H54 (cell line): ENCODE results near the gene RCVRN.

ENCODE experiments used
- DNase-seq: peaks from one replicate; pipeline ENCODE4 v3.0.0; 2011; ENCODE audit warnings: low spot score, mixed read lengths; ENCODE audit not compliant: insufficient read length
- FAIRE-seq: peaks from 3 replicates; lab custom pipeline; 2011; peaks lifted over from hg19 to GRCh38; lab: Jason Lieb, UNC
- POLR2A ChIP-seq: IDR thresholded peaks from 2 replicates; pipeline ENCODE4 v1.6.1; 2011; ENCODE audit warnings: low read depth, mild to moderate bottlenecking, low read length

RCVRN gene

DNA sequence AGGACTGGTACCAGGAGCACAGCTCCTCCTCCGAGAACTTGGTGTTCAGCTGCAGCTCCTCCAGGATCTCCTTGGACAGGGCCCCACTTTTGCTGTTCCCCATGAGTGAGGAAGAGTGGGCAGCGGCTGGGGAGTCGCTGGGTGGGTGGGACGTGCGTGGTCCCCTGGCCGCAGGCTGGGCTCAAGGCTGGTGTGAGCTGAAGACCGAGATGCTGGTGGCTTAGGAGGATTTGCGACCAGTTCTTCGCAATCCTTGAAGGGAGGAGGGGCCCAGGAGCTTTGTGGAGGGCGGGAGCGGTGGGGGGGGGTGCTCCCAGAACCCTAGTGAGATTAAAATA is at the start of gene RCVRN:
Gene RCVRN, minus strand, starts transcription at position 194 of the 338 bp plus-strand sequence. Its CDS starts 91 bp downstream, at position 103.
- TF ChIP-seq POLR2A = no peak
- no peak for FAIRE-seq
- DNase-seq = no peak

DNA sequence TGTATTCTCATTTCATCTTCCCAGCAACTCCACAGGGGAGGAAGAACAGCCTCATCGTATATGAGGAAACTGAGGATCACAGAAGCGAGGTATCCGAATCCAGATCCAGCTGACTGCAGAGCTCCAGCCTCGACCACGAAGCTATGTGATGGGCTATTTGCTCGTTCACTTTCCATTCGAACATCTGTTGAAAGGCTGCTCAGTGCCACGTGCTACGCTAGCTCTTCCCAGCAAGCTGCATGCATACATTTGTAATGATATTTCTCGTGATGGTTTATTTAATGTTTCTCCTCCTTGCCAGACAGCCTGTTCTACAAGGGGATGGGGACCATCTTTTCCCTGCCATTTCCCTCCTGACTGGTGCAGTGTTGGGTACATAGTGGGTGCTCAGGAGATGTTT is 48.4 kb upstream of the RCVRN start:
- no peak for TF ChIP-seq POLR2A
- no peak for FAIRE-seq
- no peak for DNase-seq

DNA sequence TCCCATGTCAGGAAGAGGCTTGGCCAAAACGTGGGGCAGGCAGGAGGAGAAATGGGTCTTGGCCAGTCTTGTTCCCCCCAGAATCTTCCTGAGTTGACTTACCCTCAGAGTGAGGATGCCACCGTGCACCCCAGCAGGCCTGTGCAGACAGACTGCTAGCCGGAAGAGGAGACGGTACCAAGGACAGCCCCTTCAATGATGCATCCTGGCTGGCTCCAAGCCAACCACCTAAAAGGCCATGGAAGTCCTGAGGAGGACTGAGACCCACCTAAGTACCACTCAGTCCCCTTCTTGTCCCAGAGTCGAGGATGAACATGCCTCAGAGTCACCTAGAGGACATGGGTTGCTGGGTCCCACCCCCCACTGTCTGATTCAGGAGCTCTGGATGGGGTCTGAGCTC is 46.7 kb upstream of the RCVRN start:
- DNase-seq (no peak), FAIRE-seq (no peak)
- TF ChIP-seq POLR2A = no peak

GRCh38 chr17:9948928-9949327 is 43.9 kb upstream of the RCVRN start:
- TF ChIP-seq POLR2A = no peak
- FAIRE-seq (no peak), DNase-seq (no peak)

DNA sequence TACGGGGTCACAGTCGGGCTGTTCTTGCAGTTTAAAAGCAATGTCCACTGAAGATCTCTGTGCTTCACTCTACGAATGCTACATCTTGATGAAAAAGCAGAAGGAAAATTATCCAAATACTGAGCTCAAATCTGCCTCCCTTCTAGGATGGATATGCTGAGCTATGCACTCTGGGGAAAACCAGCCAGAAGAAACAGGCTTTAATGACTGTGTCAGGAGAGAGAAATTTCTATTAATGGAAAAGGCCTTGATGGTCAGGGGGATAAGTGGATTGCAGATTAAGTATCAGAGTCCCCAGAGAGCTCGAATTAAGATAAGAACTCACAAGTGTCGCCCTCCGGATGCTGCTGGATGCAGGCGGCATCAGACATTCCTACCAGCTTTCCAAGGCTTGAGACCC is 39.6 kb upstream of the RCVRN start:
- TF ChIP-seq POLR2A = no peak
- DNase-seq (no peak), FAIRE-seq (no peak)

- TF ChIP-seq POLR2A = no peak
- FAIRE-seq = no peak
- no peak for DNase-seq
Measured at GRCh38 chr17:9943343-9943742, 38.3 kb upstream of the RCVRN start.

DNA sequence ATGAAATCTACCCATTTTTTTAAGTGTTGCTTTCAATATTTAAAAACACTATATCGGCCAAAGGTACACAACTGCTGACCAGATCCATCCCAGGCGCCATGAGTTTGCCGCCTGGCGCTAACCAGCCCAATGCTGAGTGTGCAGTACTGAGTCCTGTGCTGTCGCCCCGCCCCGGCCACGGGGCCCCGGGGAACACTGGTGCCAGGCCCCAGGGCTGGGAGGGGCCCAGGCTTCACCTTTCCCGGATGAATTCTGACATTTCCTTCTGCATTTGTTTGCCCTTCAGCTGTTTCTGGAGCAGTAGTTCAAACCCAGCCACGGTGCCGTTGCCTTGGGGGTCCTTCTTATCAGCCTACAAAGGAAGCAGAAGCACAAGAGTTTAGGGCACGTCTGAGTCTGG is 37.8 kb upstream of the RCVRN start:
- no peak for TF ChIP-seq POLR2A
- no peak for FAIRE-seq
- DNase-seq = no peak

DNA sequence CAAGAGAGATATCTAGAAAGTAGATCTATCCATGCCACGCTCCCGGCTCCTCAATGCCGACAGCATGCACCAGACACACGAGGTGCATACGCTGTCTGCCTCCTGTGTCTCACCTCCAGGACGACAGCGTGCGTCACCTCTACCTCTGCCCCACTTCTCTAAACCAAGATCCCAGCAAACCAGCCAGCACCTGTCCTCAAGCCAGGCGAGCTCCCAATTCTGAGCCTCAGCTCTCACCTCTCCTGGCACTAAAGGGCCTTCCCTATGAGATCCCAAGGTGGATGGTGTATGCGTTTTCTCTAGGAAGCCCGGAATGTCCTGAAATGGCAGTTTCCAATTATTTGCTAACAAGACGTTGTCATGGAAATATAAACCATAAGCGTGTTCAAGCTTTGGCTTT is 36.2 kb upstream of the RCVRN start:
- TF ChIP-seq POLR2A = no peak
- DNase-seq (no peak), FAIRE-seq (no peak)

GRCh38 chr17:9940841-9941240 is 35.8 kb upstream of the RCVRN start:
- DNase-seq = no peak
- TF ChIP-seq POLR2A = no peak
- FAIRE-seq = no peak

DNA sequence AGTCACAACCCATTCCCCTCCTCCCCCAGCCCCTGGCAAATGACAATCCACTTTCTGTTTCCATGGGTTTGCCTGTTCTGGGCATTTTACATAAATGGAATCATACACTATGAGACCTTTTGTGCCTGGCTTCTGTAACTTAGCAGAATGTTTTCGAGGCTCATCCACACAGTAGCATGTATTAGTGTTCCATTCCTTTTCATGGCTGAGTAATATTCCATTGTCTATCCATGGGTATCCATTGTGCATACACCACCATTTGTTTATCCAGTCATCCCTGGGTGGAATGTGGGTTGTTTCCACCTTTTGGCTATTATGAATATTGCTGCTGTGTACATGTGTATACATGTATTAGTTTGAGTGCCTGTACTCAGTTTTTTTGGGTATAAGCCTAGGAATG is 33.7 kb upstream of the RCVRN start:
- FAIRE-seq (no peak), DNase-seq (no peak)
- no peak for TF ChIP-seq POLR2A

GRCh38 chr17:9937901-9938300 is 32.8 kb upstream of the RCVRN start:
- FAIRE-seq = no peak
- no peak for TF ChIP-seq POLR2A
- no peak for DNase-seq

- DNase-seq (no peak), FAIRE-seq (no peak)
- no peak for TF ChIP-seq POLR2A
Measured at GRCh38 chr17:9937241-9937761, 32.2 kb upstream of the RCVRN start.

- TF ChIP-seq POLR2A = no peak
- no peak for FAIRE-seq
- DNase-seq = no peak
Measured at GRCh38 chr17:9936095-9936494, 31.0 kb upstream of the RCVRN start.

- no peak for DNase-seq
- TF ChIP-seq POLR2A = no peak
- no peak for FAIRE-seq
Measured at GRCh38 chr17:9935408-9935807, 30.3 kb upstream of the RCVRN start.

GRCh38 chr17:9934331-9934730 is 29.3 kb upstream of the RCVRN start:
- no peak for TF ChIP-seq POLR2A
- no peak for FAIRE-seq
- no peak for DNase-seq

- DNase-seq (no peak), FAIRE-seq (no peak)
- TF ChIP-seq POLR2A = no peak
Measured at GRCh38 chr17:9932491-9932890, 27.4 kb upstream of the RCVRN start.
